Measurements from ENCODE around the gene LIG4.
"Not testable (repeated sequence)": the region's sequence is repeated elsewhere in the genome, so short reads cannot be mapped to it uniquely, and the experiment has no call there.

The LIG4 gene

GRCh38 chr13:108215436-108215835, at the start of gene LIG4:
LIG4 (minus strand) TSS chr13:108215536; CDS start chr13:108211268, 4,268 bp downstream.
- peak; percentile 76 for DNase-seq

GRCh38 chr13:108263621-108264355, 48.5 kb upstream of the LIG4 start:
- DNase-seq, result no peak

DNA sequence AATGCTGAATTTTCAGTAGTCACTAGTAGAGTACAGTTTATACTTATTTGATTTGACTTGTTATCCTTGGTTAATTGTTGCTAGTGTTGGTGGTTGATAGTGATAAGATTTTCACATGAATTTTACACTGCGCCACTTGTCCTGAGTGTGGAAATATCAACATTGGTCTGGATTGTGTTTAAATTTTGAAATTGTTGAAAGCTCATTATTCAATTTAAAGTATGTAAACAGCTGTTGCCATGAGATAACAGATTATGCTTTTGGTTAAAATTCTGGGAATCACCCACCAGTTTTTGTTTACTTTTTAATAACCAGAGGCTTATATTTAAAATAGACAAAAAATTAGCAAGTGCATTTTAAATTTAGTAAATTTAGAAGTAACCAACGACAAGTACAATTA, 41.9 kb upstream of the LIG4 start:
- DNase-seq, result no peak

DNA sequence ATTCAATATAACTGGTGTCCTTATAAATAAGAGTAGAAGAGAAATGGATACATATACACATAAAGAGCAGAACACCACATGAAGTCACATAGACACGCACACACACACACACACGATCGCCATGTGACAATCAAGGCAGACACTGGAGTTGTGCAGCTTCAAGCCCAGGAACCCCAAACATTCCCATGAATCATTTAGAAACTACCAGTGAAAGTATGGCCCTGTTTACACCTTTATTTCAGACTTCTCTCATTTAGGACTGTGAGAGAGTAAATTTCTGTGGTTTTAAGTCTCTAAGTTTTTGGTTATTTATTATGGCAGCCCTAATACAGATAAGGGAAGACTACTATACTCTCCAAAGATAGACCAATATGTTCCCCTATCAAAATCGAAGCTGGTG, 33.8 kb upstream of the LIG4 start:
- DNase-seq, result no peak

DNA sequence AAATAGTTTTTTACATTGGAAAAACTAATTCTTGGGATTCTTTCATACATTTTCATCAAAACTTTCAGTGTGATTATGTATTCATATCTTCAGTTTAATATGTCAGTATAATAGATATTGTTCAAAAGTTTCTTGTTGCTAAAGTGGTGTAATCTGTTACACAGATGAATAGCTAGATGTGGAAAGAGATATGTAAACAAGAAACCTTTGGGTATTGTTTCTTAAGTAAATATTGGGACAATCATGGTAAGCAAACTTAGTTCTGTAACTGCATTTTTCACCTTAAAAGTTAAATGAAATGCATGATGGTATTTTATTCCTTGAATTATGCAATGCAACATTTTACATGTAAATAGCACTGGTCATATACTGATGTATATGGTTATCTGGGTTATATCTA, 15.0 kb upstream of the LIG4 start:
- DNase-seq, result no peak

GRCh38 chr13:108227651-108228272, 12.4 kb upstream of the LIG4 start:
- no peak for DNase-seq

DNA sequence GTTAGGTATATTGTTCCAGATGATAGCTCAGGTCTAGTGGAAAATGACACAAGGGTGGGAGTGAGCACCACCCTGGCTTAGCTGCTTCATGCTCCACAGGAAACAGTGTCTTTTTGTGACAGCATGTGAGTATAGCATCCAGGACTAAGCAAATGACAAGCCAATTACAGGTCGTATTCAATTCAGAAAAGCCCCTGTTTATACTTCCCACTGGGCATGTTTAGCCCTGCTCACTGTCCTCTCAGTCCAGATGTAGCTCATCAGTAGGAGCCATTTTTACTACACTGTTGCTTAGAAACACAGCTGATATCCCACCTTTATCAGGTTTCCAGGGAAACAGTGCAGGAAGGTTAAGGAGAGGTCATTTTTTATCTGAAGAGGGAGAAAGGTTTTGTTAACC, 10.8 kb upstream of the LIG4 start:
- no peak for DNase-seq

DNA sequence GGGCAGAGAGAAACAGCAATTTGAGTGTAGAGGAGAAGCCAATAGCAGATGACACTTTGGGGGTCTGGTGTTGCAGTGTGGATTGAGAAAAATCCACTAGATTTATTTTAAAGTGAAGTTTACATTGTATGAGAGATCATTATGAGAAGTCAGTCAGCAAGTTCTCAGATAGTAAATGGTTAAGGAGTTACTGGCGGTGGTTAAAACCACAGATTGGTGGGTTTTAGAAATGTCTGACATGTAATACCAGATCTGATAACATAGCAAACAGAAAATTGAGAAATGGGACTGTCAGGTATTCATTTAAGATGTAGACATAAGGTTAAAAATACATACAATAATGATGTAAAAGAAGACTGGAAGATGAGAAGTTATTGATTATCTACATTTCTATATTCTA, 10.1 kb upstream of the LIG4 start:
- DNase-seq, result no peak

GRCh38 chr13:108223687-108224503, 8.6 kb upstream of the LIG4 start:
- no peak for DNase-seq

- no peak for DNase-seq
These were observed 4.7 kb upstream of the LIG4 start for GRCh38 chr13:108220041-108220440.

DNA sequence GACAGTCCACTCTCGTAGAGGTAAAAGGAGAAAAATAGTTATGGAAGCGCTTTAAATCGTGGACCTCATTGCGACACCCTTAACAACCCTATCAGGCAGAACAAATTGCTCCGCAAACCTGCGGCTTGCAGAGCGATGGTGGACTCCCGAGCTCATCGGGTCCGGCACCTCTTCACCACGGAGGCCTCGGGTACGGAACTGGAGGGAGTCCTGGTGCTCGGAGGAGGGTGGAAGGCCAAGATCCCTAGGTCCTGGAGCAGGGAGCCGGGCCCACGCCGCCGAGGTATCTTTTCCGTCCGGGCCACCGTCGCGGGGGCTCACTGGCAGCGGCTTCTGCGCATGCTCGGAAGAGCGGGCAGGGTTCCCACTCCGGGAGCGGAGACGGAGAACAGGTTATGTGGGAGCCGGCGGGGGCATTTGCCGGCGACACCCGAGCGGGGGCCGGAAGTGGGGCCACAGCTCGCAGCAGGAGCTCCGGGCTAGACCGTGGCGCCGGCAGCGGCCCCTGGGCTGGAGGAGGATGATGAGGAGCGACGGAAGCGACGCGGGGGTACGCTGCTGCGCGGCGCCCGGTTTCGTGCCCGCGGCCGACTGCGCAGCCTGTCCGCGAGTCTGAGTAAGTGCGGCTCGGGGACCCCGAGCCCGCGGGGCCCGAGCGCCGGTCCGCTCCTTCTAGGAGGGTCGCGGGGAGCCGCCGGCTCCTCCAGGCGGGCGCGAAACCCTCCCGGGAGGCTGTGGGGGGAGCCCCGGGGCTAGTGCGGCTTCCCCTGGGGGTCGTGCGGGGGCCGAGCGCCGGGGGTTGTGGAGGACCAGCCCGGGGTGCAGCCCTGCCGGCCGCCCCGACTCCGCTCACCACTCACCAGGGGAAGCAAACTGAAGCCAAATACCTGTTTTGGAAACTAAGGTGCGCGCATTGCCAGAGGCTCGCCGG, 3.0 kb upstream of the LIG4 start, which contains the start of gene ABHD13:
ABHD13 (plus strand) TSS at position 349 of the 931 bp plus-strand sequence. CDS start 10,827 bp downstream, outside the sequence.
- DNase-seq, result peak; percentile 87

DNA sequence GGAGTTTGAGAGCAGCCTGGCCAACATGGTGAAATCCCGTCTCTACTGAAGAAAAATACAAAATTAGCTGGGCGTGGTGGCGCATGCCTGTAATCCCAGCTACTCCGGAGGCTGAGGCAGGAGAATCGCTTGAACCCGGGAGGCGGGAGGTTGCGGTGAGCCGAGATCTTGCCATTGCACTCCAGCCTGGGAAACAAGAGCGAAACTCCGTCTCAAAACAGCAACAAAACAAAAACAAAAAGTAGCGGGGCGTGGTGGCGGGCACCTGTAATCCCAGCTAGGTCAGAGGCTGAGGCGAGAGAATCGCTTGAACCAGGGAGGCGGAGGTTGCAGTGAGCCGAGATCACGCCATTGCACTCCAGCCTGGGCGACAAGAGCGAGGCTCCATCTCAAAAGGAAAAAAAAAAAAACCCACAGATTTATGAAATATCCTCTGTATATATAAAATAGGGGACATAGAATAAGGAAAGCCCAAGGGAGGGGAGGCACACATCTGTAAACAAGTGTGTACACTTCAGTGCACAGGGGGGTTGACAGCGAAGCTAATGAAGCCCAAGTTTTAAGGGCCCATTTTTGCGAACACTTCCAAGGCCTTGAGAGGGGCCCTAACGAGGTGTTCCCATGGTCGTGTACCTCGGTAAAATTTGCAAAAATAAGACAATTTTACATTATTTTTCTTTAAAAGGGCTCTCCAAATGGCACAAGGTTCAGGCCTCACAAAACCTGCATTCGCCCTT, 2.1 kb upstream of the LIG4 start:
- DNase-seq, result not testable (repeated sequence)

DNA sequence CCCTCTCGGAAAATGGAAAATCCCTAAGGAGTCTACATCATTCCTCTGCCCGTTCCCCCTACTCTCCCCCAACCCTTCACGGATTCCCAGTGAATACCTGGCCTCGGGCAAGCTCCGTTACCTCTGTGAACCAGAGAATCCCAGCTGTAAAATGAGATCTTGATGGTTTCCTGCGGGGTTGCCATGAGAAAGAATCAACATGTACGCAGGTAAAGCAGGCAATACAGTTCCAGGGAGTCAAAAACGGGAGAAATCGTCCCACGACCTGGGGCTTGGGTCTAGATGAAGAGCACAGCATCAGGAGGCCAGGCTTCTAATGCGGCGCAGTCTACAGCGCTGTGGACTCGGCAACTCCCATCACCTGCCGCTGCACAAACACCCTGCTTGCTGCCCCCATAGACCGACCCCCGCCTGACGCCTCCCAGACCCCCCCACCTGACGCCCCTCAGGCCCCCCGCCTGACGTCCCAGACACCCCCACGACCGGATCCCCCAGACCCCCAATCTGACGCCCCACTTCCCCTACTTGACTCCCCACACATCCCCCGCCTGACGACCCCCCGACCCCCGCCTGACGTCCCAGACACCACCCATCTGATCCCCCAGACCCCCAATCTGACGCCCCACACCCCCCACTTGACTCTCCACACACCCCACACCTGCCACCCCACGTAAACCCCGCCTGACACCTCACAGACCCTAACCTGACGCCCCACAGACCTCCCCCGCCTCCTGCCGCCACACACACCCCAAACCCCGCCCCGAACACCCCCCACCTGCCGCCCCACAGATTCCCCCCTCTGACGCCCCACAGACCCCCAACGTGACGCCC, 680 bp downstream of the LIG4 start:
- DNase-seq, result peak; percentile 12

DNA sequence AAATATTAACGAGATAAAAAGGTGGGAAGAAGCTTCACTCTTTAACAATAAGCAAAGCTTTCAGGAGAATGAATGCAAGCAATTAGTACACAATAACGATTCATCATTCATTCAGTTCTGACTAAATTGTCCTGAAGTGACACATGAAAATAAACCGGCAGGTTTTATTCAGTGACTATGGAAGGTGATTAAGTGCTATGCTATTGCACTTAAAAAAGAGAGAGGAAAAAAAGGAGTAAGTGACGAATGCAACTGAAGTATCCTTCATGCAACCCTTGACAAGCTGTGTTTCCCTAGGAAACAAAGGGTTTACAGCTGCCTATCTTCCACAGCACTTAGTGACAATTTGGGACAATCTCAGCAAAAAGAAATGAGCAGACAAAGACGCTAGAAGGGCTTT, 1.4 kb downstream of the LIG4 start:
- no peak for DNase-seq

GRCh38 chr13:108212886-108213285, 2.5 kb downstream of the LIG4 start:
- no peak for DNase-seq

- no peak for DNase-seq
These were observed 4.8 kb downstream of the LIG4 start for GRCh38 chr13:108210551-108210950.

GRCh38 chr13:108200781-108201398, 14.4 kb downstream of the LIG4 start:
- DNase-seq, result no peak

DNA sequence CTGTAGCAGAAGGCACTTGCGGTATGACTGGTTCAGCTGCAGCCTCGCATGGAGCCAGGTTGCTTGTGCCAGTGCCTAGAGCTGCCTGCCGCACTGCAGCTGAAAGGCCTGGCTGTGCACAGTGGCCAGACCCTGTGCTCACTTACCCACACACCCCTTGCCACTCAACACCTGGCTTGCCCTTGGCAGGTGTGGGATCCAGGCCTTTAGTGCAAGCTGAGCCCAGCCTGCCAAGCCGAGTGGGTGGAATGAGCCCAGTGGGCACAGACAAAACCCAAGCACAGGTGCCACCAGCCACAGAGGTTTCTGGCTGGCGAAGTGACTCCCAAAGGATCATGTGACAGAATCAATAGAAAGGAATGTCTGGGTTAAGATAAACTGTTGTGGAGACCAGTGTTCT, 19.5 kb downstream of the LIG4 start:
- no peak for DNase-seq

- DNase-seq, result no peak
These were observed 20.2 kb downstream of the LIG4 start for GRCh38 chr13:108195146-108195545.

DNA sequence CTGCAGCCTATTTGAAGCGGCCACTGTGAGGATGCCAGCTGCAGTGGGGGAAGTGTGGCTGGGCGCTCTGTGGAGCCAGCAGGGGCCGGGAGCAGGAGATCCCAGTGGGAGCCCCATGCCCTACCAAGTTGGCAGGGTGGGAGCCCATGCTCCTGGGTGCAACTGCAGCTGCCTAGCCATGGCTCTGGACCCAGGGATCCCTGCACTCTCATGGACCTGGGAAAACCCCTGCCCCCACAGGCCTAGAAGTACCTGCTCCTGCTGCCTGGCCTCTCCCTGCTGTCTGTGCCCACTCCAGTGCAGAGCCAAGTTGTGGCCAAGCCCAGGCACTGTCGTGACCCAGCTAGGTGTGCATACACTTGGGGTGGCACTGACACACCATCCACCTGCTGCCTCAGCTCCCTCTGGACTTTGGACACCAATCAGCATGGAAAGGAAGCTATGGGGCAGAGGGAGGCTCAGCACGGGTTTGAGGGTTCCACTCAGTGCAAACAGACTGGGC, 20.9 kb downstream of the LIG4 start:
- no peak for DNase-seq
